Uterine smooth muscle cell (primary cell): ENCODE results near the gene MIXL1. TPM values are rescaled to one million over a fixed set of nuclear protein-coding genes. Genes with fewer than 3 reads are reported as not detected.

Experiments used
- total RNA-seq: library from RNA; depleted of rRNA; stranded (reverse); fragments of >200 nt; gene quantifications from 2 replicates; pipeline ENCODE4 v1.2.3, GENCODE V29; 2014

The MIXL1 gene
- total RNA-seq, result 0.12 TPM in 1 of 2 replicates, not detected in the other

GRCh38 chr1:226223157-226223785, at the start of gene MIXL1:
TSS of gene MIXL1 (plus strand) at chr1:226223664. CDS start at chr1:226223682, 18 bp downstream.

GRCh38 chr1:226186124-226187018, 37.1 kb upstream of the MIXL1 start, which contains the start of gene ACBD3:
TSS of gene ACBD3 (minus strand) at chr1:226186741. CDS start at chr1:226186675, 66 bp downstream.

Other genes starting within 250 kb of the MIXL1 start
- gene SDE2, start 224.3 kb upstream of the MIXL1 start, total RNA-seq, result 31.8 and 34.0 TPM in 2 replicates
- 83.7 and 88.1 TPM in 2 replicates for gene H3-3A, start 160.9 kb upstream of the MIXL1 start, total RNA-seq
- gene ACBD3, start 36.9 kb upstream of the MIXL1 start, total RNA-seq, result 102 and 110 TPM in 2 replicates
- 4.1 and 12.4 TPM in 2 replicates for gene LIN9, start 85.5 kb downstream of the MIXL1 start, total RNA-seq
- gene PARP1, start 184.4 kb downstream of the MIXL1 start, total RNA-seq, result 92.4 and 173 TPM in 2 replicates